Measurements from ENCODE around the gene CCDC175. TPM values are rescaled to one million over a fixed set of nuclear protein-coding genes. Genes with fewer than 3 reads are reported as not detected.

CCDC175 gene
- total RNA-seq, 1 experiment from 2014 or later, result not detected

DNA sequence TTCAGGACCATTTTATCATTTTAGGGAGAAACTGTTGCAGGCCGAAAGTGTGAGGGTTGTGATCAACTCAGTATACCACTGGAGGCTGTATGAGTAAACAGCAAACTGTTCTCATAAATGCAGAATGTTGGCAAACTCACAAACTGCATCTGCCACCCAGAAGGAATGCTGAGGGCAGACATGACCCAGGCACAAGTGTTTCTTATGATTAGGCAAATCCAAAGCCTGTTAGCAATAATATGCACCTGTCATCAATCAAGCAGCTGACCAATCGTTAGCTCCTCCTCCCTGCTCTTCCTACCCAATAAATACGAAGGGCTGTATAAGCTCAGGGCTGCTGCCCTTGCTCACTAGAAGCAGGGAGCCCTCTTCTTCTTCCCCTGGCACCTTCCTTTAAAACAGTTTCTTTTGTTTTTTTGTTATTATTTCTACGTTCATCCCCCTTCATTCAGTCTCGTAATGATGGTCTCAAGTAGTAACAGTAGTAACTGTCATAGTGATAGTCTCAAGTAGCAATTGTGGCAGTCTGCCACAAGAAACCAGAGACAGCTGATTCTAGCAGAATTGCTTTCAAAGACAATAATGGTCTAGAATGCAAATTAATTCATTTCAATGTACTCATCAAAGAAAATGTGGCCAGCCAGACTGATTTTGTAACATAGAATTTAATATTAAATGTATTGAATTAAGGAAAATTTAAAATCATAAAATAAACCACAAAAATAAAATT lies 15.2 kb upstream of the CCDC175 start (continued):
- TF ChIP-seq, protein P1, sequence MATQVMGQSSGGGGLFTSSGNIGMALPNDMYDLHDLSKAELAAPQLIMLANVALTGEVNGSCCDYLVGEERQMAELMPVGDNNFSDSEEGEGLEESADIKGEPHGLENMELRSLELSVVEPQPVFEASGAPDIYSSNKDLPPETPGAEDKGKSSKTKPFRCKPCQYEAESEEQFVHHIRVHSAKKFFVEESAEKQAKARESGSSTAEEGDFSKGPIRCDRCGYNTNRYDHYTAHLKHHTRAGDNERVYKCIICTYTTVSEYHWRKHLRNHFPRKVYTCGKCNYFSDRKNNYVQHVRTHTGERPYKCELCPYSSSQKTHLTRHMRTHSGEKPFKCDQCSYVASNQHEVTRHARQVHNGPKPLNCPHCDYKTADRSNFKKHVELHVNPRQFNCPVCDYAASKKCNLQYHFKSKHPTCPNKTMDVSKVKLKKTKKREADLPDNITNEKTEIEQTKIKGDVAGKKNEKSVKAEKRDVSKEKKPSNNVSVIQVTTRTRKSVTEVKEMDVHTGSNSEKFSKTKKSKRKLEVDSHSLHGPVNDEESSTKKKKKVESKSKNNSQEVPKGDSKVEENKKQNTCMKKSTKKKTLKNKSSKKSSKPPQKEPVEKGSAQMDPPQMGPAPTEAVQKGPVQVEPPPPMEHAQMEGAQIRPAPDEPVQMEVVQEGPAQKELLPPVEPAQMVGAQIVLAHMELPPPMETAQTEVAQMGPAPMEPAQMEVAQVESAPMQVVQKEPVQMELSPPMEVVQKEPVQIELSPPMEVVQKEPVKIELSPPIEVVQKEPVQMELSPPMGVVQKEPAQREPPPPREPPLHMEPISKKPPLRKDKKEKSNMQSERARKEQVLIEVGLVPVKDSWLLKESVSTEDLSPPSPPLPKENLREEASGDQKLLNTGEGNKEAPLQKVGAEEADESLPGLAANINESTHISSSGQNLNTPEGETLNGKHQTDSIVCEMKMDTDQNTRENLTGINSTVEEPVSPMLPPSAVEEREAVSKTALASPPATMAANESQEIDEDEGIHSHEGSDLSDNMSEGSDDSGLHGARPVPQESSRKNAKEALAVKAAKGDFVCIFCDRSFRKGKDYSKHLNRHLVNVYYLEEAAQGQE (IDR thresholded peaks at IDR 0.05; ENCODE audit: low read depth), result no peak
- TF ChIP-seq JUND (IDR thresholded peaks at IDR 0.05), result no peak
- TF ChIP-seq ZNF274 (IDR thresholded peaks at IDR 0.05; ENCODE audit: low read depth, low read length), result no peak

DNA sequence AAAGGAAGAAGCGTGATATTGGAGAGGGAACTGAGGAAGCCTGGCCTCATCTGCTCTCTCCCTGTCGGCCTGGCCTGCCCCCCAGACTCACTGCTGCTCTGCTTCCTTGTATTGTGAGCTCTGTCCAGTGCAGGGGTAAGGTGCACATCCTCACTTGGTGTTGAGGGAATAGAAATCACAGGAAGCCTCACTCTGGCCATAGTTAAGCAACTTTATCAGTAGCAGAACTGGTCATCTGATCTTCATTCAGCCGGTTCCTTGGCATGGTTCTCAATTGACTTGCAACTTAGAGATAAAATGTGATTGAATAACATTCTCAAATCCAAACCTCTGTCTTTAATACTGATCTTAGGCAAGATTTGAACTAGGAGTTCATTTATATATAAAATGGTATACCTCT lies 11.5 kb upstream of the CCDC175 start:
- ChIA-PET POLR2A (no interaction called here), RAD21 (ENCODE audit: low non-redundant PET in 1 of 2, low total read pairs in 2 of 2, uncharacterized antibody in 2 of 2, unreplicated experiment in 2 of 2) (no interaction called here), CTCF (no interaction called here)
- DNase-seq (ENCODE audit: low read depth, low spot score) (no peak), ATAC-seq (no peak)
- H3K27me3 ChIP-seq (ENCODE audit: insufficient read depth, low read length), result no peaks in the 10 kb centered on the region
- H3K27ac ChIP-seq (ENCODE audit: low read depth, low read length), result no peak overlapping the region
- no peaks in the 10 kb centered on the region for H3K36me3 ChIP-seq (ENCODE audit: control insufficient read depth in 1 of 2, insufficient read depth in 2 of 2, low read length in 2 of 2)
- no peaks in the 10 kb centered on the region for H3K9me2 ChIP-seq (ENCODE audit: insufficient read depth)
- no TSS peak for BruUV-seq (replicated peaks)
- H3K79me2 ChIP-seq (ENCODE audit: insufficient read depth, low read length), result no peaks in the 10 kb centered on the region
- H3K4me1 ChIP-seq (ENCODE audit: control insufficient read depth in 1 of 2, insufficient read depth in 2 of 2, low read length in 2 of 2), result no peaks in the 10 kb centered on the region
- no peak for TF ChIP-seq EGR1 (IDR thresholded peaks at IDR 0.05; ENCODE audit: low read depth)
- no peak for TF ChIP-seq CBX3 (IDR thresholded peaks at IDR 0.05; ENCODE audit: low read depth)
- TF ChIP-seq EZH2phosphoT487 (IDR thresholded peaks at IDR 0.05; ENCODE audit: borderline replicate concordance), result no peak
- TF ChIP-seq POLR2A (IDR thresholded peaks at IDR 0.05; ENCODE audit: borderline replicate concordance, extremely low read depth, insufficient read depth, insufficient read length), result no peak
- no peak for TF ChIP-seq SP1 (IDR thresholded peaks at IDR 0.05; ENCODE audit: low read depth)
- TF ChIP-seq, protein P2, sequence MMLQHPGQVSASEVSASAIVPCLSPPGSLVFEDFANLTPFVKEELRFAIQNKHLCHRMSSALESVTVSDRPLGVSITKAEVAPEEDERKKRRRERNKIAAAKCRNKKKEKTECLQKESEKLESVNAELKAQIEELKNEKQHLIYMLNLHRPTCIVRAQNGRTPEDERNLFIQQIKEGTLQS (IDR thresholded peaks at IDR 0.05), result no peak
- TF ChIP-seq SIN3A (IDR thresholded peaks at IDR 0.05; ENCODE audit: low read depth), result no peak
- TF ChIP-seq CEBPB (IDR thresholded peaks at IDR 0.05; ENCODE audit: low read depth), result no peak
- no peak for TF ChIP-seq ELF1 (IDR thresholded peaks at IDR 0.05; ENCODE audit: borderline replicate concordance, low read depth)
- no peak overlapping the region for H2AFZ ChIP-seq (ENCODE audit: low read depth, low read length, poor library complexity, severe bottlenecking)
- no peak overlapping the region for H3K4me3 ChIP-seq (replicated peaks in 1 of 2; ENCODE audit: low read depth in 1 of 2, low read length in 2 of 2)
- no peak overlapping the region for H3K9ac ChIP-seq (ENCODE audit: low read length)
- intact Hi-C loops (cut with micrococcal nuclease), result no loop called here
- H4K20me1 ChIP-seq (ENCODE audit: insufficient read depth), result no peaks in the 10 kb centered on the region
- H3K9me3 ChIP-seq (ENCODE audit: control insufficient read depth in 1 of 2, insufficient read depth in 1 of 2, low read depth in 1 of 2, low read length in 2 of 2), result no peaks in the 10 kb centered on the region
- H3K4me2 ChIP-seq (ENCODE audit: low read length), result no peak overlapping the region

All from HCT116 (cell line).